GM21619 (cell line): ENCODE results near the gene CCDC85B.

Experiments
- ATAC-seq: cut with Tn5 transposase; IDR thresholded peaks from one replicate; pipeline ENCODE4 v1.9.1; 2021; ENCODE audit not compliant: unreplicated experiment

CCDC85B gene

DNA sequence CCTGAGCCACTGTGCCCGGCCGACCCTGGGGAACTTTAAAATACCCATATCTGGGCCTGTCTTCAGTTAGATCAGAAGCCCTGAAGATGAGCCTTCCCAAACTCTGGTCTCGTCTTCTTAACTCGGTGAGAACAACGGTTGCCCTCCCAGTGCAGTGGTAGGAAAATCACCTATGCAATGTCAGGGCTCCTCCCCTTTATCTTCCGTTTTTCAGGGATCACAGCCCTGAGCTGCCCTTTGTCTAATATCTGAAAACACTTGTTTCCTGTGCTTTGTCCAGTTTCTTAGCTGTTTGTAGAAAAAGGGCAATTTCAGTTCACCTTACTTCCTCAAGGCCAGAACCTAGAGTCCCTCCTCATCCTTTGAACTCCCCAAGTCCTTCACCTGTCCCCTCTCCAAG is 38.2 kb downstream of the CCDC85B start:
- no peak for ATAC-seq

DNA sequence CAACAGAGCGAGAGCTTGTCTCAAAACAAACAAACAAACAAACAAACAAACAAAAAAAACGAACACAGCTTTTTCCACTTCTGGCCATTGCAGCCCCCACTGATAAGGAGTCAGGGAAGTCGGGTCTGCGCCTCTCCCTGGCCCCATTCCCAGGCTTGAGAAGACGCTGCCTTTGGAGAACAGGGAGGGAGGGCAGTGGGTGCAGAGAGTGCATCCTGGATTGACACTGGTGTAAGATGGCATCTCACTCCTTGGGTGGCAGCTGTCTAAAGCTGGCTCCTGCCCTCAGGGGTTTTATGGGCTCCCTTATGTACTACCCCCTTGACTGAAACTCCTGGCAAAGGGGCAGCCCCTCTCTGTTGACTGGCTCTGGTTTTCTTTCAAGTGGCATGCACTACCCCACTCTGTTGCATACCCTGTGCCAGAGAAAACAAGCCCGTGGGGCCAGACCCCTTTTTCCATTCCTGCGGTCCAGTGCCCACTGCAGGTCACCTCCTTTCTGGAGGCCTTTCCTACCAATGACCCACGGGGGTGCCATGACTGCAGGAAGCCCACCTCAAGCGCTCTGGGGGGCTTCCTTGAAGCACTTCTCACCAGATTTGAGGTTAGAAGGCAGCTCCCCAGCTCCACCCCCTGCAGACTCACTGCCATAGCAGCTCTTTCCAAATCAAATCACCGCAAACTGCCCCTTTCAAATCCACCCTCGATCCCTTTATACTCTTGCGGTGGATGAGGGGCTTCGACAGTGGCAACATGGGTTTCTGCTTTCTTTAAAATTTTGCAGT is 41.5 kb downstream of the CCDC85B start:
- ATAC-seq: no peak

DNA sequence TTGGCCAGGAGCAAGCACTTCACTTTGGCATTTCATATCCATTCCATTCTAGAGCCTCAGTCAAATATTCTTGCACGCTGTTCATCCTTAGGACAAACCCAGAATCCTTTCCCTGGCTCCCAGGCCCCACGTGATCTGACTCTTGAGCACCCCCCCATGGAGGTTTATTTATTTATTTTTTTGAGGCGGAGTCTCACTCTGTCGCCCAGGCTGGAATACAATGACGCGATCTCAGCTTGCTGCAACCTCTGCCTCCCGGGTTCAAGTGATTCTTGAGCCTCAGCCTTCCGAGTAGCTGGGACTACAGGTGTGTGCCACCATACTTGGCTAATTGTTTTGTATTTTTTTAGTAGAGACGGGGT is 42.1 kb downstream of the CCDC85B start:
- ATAC-seq: no peak

GRCh38 chr11:65934014-65934413 is 43.5 kb downstream of the CCDC85B start:
- no peak for ATAC-seq

DNA sequence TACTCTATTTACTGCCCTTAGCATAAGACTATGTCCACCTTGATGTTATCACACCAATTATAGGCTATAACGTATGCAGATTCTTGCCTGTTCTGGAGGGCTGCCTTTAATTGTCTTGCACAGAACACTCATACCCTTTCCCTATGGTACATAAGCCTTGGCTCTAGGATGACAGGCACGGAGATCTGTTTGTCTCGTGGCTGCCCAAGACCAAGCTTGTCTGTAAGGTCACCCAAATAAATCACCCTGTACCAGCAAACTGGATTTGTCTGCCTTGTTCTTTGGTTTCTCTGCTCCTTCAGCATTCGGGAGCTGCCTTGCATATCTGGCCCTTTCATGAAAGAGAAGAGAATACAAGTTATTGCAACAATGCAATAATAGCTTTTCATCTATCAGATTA is 47.3 kb downstream of the CCDC85B start:
- ATAC-seq: no peak
